Stimulated activated CD4-positive, alpha-beta T cell treated with anti-CD3 and anti-CD28 coated beads, Interleukin-1b, Interleukin-23, amount 100 ng/mL, for 48 hours (primary cell): ENCODE results near the gene XRCC2.
"Not testable (repeated sequence)": the region's sequence is repeated elsewhere in the genome, so short reads cannot be mapped to it uniquely, and the experiment has no call there.

Experiments
- DNase-seq: peaks from one replicate; pipeline ENCODE4 v3.0.0-alpha.2; 2020

XRCC2 gene

DNA sequence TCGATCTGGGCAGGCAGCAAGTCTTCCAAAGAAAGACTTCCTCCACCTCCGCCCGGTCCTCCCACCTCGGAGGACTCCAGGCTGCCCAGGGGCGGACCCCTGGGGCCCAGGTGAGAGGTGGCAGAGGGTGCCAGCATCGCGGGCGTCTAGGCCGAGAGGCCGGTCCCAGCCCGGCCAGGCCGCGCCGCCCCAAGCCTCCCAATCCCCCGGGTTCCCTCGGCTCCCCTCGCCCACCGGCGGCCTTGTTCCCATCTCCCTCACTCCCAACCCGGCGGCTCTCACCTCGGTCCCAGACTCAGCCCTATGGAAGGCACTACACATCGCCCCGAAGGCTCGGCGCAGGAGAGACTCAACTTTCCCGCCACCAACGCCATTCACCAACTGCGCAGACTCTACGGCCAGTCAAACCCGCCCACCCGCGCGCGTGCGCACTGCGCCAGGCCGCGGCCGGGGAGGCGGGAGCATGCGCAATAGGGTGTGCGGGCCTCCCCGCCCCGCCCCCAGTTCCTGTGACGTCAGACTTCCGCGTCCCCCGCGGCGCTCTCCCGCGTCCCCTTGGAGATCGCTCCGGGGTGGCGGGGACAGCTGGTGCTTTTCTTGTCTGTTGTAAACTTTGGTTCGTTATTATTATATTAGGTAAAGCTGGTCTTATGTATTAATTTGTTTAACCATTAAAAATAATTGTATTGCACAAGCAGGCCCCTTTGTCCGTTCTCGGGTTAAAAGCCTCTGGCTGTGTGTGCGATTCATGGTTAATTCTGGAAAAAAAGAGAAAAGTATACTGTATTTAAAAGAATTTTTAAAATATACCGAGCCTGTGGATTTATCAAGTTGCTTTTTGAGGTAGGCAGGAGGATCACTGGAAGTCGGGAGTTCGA lies at the start of gene XRCC2:
Gene XRCC2 (minus strand): TSS at position 383 of the 878 bp plus-strand sequence. CDS start 62 bp downstream, at position 321.
- DNase-seq = peak; percentile 92

DNA sequence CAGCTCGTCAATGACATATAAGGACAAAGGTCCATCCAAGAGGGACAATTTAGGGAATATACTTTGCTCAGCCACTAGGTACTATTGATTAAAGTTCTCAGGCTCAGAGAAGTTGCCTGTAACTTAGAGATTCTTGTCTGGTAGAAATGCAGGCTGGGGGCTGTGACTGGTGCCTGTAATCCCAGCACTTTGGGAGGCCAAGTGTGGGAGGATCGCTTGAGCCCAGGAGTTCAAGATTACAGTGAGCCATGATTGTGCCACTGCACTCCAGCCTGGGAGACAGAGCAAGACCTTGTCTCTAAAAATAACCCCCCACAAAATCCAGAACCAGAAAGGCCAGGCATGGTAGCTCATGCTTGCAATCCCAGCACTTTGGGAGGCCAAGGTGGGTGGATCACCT lies 47.4 kb upstream of the XRCC2 start:
- DNase-seq = no peak

DNA sequence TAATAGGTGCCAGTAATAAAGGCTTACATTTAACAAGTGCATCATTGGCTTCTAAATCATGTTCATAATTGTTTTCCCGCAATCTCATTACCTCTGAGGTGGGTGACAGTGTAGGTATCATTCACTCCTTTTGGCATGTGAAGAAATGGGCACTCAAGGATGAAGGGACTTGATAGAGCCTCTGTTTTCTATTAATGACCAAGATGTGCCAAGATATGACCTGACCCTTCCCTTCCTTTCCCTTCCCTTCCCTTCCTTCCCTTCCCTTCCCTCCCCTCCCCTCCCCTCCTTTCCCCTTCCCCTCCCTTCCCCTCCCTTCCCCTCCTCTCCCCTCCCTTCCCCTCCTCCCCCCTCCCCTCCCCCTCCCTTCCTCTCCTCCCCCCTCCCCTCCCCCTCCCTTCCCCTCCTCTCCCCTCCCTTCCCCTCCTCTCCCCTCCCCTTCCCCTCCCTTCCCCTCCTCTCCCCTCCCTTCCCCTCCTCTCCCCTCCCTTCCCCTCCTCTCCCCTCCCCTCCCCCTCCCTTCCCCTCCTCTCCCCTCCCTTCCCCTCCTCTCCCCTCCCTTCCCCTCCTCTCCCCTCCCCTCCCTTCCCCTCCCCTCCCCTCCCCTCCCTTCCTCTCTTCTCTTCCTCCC lies 36.6 kb upstream of the XRCC2 start:
- not testable (repeated sequence) for DNase-seq

DNA sequence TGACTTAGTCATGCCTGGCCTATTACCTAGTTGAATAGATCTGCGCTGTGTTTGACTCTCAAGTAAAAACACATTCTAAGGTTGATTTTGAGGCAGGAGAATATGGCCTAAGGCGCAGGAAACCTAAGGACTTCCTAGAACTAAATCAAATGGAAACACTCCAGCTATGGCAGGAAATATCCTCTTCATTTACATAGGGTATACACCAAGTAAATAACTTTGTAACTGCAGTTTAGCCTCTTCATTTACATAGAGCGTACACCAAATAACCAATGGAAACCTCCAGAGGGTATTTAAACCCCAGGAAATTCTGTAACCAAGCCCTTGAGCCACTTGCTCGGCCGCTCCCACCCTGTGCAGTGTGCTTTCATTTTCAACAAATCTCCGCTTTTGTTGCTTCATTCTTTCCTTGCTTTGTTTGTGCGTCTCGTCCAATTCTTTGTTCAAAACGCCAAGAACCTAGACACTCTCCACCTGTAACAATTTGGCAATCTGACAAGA lies 35.6 kb upstream of the XRCC2 start:
- DNase-seq = no peak

DNA sequence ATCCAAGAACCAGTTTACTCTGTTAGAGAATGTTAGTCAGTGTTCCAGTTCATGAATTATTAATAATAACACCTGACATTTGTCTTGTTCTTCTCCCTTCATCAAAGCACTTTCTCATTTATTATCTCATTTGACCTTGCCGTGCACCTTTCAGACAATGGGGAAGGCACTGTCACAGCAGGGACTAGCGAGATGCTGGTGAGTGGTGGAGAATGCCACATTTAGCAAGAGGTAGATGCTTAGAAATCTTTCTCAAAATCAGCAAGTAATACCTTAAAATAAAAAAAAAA lies 34.2 kb upstream of the XRCC2 start:
- no peak for DNase-seq

DNA sequence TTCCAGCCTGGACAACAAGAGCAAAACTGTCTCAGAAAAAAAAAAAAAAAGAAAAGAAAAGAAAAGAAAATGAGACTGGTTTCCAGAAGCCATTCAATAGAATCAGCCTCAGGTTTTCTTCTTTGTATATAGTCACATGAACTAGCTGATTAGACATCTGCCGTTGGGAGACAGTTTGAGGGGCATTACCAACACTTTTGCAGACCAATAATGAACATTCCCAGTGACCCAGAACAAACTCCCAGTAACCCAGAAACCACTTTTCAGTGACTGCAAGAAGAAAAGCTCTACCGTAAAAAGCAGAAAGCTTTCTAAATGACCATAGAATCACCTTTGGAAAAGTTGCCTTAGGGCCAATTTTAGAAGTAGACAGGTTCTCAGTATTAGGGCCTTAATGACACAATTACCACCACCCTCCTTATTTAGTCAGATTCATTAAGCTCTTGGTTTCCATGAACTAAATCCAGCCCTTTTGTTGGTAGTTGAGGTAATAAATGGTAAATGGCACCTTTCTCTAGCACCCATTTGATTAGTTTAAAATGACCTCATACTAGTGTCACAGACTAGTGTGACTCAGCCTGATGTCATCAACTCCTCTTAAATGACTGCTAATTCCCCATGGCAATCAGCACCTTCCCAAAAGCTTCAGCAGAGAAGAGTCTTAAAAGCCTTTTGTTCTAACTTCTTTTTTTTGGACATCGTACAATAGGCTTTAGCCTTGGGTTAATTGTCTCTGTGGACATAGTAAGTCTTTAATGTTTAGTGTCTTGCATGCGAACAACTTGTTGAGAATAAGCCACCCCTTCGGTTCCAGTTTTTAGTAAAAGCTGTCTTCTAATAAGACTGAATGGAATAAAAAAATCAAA lies 33.6 kb upstream of the XRCC2 start:
- DNase-seq = no peak

DNA sequence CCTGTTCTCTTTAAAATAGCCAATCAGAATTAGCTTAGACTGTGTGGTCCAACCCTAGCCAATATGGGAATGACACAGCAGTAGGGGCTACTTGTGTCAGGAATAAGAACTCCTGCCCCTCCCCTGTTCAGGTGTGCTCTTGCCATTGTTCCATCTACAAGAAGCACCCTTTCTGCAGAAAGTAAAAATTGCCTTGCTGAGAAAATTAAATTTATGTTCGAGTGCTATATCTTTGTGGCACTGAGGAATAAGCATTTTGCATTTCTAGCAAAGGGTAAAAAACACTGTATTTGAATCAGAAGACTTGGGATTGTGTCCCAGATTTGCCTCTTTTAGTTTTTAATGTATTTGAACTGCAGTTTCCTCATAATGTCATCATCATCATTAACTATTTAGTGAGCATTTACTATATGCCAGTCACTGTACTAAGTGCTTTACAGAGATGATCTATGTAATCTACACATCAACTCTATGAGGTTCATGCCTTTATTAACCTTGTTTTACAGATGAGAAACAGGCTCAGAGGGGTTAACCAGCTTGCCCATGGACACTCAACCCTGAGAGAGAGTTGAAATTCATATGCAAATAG lies 28.9 kb upstream of the XRCC2 start:
- no peak for DNase-seq

DNA sequence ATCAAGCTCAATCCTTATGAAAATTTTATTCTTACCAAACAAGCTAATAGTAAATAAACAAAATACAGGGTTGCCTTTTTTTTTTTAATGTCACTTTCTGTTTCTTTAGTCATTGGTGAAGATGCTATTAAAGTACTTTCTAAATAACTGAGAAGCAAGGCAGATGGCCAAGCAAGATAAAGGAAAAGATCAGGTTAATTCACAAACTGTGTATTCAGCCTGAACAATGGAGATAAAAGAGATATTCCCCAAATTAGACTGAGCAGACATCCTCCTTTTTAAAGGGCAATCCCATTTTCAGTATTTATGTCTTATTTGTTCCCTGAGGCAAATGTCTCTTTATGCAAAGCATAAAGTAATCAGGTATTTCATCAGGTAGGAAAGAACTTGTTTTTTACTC lies 23.1 kb upstream of the XRCC2 start:
- DNase-seq = no peak

DNA sequence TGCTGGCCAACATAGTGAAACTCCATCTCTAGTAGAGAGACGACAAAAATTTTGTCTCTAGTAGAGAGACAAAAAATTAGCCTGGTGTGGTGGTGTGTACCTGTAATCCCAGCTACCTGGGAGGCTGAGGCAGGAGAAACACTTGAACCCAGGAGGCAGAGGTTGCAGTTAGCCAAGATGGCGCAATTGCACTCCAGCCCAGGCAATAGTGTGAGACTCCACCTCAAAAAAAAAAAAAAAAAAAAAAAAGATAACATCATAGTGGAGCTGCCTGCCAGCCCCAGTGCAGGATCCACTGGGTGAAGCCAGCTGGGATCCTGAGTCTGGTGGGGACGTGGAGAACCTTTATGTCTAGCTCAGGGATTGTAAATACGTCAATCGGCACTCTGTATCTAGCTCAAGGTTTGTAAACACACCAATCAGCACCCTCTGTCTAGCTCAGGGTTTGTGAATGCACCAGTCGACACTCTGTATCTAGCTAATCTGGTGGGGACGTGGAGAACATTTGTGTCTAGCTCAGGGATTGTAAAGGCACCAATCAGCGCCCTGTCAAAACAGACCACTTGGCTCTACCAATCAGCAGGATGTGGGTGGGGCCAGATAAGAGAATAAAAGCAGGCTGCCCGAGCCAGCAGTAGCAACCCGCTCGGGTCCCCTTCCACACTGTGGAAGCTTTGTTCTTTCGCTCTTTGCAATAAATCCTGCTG lies 21.5 kb upstream of the XRCC2 start:
- not testable (repeated sequence) for DNase-seq

DNA sequence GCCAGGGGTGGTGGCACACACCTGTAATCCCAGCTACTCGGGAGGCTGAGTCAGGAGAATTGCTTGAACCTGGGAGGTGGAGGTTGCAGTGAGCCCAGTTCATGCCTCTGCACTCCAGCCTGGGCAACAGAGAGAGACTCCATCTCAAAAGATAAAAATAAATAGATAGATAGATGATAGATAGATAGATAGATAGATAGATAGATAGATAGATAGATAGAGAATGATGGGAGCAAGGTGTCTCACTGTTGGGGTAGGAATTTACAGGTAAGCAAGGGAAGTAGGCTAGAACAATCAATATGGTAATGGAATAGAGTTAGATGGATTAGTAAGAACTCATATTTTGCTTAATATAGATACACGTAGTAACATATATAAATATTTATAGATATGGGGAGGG lies 16.3 kb upstream of the XRCC2 start:
- not testable (repeated sequence) for DNase-seq

DNA sequence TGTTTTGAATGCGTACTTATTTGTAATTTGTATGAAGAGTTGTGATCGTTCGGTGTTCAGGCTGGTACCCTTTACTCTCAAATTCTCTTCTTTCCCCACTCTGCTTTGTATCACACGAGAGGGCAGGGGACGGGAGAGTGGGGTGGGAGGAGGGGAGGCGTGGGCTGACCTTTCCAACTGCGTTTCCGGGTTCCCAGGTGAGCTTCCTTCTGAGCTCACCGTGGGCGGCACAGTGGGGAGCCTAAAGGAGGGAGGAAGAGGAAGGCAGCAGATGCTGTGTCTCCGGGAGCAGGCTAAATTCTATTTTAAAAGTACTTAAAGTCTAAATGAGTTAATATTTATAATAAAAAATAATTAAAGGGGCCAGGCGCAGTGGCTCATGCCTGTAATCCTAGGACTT lies 7.4 kb upstream of the XRCC2 start:
- no peak for DNase-seq

DNA sequence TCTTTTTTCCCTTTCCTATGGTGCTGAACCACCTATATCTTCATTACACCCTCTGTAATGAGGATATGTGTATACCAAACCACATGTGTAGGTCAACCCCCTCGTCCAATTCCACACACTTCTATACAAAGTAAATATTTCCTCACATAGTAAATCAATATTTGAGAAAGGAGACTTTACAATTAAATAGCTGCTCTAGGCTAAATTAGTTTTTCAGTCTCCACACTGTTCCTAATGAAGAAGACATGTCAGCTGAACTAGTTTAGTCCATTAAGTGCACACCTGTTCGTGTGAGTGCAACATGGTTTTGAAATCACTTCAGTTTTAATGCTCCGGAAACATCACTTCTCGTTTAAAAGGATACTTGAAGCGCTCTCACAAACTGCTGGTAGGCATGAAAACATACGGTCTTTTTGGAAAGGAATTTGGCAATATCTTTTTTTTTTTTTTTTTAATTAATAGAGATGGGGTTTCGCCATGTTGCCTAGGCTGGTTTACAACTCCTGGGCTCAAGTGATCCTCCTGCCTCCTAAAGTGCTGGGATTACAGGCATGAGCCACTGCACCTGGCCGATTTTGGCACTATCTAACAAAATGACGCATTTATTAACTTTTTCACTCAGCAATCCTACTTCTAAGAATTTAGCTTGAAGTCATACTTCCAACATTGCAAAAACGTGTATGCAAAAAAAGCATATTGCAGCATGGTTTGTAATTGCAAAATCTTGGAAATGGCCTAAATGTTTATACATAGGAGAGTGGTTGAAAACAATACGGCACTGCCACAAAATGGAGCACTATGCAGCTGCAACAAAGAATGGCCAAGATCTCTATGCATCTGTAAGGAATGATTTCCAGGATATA lies 2.1 kb upstream of the XRCC2 start:
- no peak for DNase-seq

DNA sequence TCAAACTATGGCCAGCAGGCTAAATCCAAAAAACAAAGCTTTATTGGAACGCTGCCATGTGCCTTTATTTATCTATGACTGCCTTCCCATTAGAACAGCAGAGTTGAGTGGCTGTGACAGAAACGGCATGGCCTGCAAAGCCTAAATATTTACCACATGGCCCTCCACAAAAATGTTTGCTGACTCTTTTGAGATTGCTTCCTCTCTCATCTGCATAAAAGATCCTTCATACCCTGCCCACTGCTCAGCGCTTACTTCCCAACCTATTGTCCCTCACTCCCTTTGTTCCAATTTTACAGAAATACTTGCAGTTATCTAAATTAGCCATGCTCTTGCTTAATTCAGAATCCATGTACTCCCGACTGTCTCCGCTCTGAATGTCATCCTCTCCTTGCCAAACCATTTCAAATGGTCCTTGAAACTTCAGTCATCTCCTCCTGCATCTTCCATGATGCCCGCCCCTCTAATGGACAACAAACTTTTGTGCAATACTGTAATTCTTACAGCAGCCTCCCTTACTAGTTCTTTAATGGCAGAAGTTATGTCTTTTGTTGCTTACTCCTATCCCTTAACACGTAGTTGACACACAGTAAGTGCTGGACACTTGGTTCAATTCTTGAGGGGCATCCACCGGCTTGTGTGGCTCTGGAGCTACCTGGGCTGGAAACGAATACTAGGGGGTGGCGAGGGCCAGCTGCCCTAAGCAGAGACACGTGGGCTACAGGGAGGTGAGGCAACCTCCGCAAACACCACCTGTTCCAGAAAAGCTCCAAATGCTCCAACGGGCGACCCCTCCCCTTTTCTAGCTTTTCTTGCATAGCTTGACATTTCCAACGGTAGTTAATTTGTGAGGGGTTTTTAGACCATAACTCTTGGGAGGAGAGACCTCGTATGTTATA lies 832 bp downstream of the XRCC2 start:
- DNase-seq = peak; percentile 7

DNA sequence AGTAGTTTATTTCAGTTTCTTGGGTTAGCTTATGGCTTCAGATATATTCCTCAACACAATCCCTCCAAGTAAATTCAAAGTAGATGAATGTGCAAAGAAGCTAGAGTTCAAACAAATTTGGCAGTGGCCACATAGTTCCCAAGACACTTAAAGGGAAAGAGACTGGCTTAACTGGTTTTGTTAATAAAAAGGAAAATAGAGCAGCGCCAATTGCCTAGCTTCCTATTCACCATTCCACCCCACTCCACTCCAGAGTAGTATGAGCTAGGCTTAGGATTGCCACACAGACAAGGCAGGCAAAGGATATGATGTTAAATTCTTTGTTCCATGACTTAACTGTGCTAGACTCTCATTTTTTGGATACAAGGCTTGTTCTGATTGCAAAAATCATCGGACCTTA lies 2.0 kb downstream of the XRCC2 start:
- DNase-seq = no peak

DNA sequence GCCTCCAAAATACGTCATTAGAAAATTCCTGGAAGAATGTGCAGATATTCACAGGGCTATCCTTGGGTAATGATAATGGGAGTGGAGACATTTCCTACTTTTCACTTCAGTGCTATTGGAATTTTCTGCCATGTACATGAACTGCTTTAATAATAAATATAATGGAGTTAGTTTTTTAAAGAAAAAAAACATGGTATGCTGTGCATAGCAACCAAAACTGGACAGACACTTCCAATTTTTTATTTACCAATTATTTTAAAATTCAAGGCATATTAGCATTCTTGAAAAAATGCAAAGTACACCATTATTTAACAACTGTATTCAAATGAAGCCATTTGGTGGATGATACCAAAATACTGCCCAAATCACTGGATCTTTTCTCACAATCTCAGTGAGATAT lies 3.3 kb downstream of the XRCC2 start:
- no peak for DNase-seq

DNA sequence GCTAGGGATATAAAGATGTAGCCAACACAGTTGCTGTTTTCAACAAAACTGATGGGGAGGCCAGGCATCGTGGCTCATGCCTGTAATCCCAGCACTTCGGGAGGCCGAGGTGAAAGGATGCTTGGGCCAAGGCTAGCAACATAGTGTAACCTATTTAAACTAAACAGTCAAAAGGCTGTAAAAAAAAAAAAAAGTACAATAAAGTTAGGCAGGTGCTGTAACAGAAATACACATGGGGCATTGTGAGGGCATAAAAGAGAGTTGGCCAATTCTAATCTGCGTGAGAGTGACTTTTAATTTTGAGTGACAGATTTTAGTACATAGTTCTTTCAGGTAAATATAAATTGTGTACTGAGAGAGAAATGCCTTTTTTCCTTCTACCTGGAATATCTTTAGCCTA lies 6.2 kb downstream of the XRCC2 start:
- no peak for DNase-seq

DNA sequence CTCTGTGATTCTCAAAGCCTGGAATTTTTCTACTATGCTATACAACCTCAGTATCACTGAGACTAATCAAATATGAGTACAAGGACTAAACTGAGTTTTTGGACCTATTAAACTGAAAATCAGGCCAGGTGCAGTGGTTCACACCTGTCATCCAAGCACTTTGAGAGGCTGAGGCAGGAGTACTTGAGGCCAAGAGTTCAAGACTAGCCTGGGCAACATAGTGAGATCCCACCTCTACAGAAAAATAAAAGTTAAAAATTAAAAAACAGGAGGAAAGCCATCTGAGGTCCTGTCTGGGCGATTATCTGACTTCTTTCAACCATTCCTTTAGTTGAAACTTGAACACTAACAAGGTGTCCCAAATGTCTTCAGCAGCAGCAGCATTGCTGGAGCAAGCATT lies 7.0 kb downstream of the XRCC2 start:
- DNase-seq = no peak

DNA sequence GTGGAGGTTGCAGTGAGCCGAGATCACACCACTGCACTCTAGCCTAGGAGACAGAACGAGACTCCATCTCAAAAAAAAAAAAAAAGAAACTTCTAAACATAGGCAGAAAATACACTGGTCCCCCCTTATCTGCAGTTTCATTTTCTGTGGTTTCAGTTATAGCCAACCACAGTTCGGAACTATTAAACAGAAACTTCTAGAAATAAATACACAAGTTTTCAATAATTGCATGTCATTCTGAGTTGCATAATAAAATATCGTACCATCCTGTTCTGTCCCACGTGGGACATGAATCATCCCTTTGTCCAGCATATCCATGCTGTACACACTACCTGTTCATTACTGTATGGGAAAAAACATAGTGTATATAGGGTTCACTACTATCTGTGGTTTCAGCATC lies 8.0 kb downstream of the XRCC2 start:
- DNase-seq = no peak

DNA sequence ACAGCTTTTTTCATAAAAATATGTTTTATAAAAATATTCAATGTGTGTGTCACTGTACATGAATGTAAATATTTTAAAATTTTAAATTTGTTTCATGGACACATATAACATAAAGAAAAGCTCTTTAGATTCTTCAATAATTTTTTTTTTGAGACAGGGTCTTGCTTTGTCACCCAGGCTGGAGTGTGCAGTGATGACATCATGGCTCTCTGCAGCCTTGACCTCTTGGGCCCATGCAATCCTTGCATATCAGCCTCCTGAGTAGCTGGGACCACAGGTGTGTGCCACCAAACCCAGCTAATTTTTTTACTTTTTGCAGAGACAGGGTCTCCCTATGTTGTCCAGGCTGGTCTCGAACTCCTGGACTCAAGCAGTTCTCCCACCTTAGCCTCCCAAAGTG lies 9.9 kb downstream of the XRCC2 start:
- DNase-seq = no peak

DNA sequence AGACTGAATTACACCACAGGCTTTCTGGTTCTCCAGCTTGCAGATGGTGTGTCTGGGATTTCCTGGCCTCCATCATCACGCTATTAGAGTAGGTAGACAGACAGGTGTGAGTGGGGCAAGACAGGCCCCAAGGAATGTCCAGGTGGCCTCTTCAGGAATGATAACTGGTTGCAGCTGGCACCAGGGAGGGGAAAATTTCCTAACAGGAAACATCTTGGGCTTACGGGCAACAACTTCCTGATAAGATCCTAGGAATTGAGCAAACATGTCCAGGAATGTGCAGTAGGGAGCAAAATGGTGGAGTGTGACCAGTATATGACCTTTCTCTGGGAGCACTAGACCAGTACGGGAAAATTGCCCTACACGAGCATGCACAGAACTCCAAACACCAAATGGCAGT lies 11.3 kb downstream of the XRCC2 start:
- no peak for DNase-seq
